Left lung (tissue), 10 donors: ENCODE data around the gene C14orf93. TPM values are rescaled to one million over a fixed set of nuclear protein-coding genes. Genes with fewer than 3 reads are reported as not detected.

Source experiments
- ATAC-seq: fragments of 200-7000 bp; cut with Tn5 transposase; one replicate; pipeline ENCODE4 v1.9.1; 2020; ENCODE audit warnings: moderate library complexity
- DNase-seq, 4 donors: peaks; one replicate each; pipeline ENCODE4 v3.0.0-alpha.2; 2013 to 2020
- H3K27ac ChIP-seq, 2 donors: fragments of 200-600 bp; sonication (generic) in 1 of 2; one replicate each; pipeline versions ENCODE4 v1.5.0 to v1.8.0; 2020 to 2021
- H3K27me3 ChIP-seq, 2 donors: fragments of 200-600 bp; sonication (generic) in 1 of 2; one replicate each; pipeline versions ENCODE4 v1.5.0 to v1.8.0; 2020 to 2021
- H3K36me3 ChIP-seq, 2 donors: fragments of 200-600 bp; sonication (generic) in 1 of 2; one replicate each; pipeline versions ENCODE4 v1.5.0 to v1.8.0; 2020 to 2021
- H3K4me1 ChIP-seq, 2 donors: fragments of 200-600 bp; one replicate each; pipeline ENCODE4 v1.8.0; 2021
- H3K4me3 ChIP-seq, 2 donors: fragments of 200-600 bp; sonication (generic) in 1 of 2; one replicate each; pipeline versions ENCODE4 v1.5.0 to v1.8.0; 2020 to 2021; ENCODE audit warnings: mild to moderate bottlenecking in 1 of 2
- H3K9me3 ChIP-seq, 2 donors: fragments of 200-600 bp; sonication (generic) in 1 of 2; one replicate each; pipeline versions ENCODE4 v1.5.0 to v1.8.0; 2020 to 2021
- intact Hi-C, 2 donors: fragments of 100-400 bp; cut with DNase I; formaldehyde crosslinking; loops; one replicate each; pipeline versions ENCODE4 v1.11.2 to v1.14.2; 2022
- polyA plus RNA-seq, 6 donors: library from polyadenylated mRNA; unstranded; fragments of 120-200 nt; gene quantifications; one replicate each; pipeline ENCODE4 v1.2.1, GENCODE V29; 2013; ENCODE audit not compliant: insufficient read length in 6 of 6
- total RNA-seq, 2 donors: library from RNA; stranded (reverse); fragmentation: NEBNext Ultra II Directional; extraction: Animal tissue kit (Norgen Biotek cat#: 25700); gene quantifications; one replicate each; pipeline ENCODE4 v1.2.1, GENCODE V29; 2021
- TF ChIP-seq, protein P1 (sequence below), 2 donors: fragments of 200-600 bp; sonication (generic) in 1 of 2; IDR thresholded peaks; one replicate each; pipeline versions ENCODE4 v1.5.0 to v1.8.0; 2021; ENCODE audit warnings: antibody characterized with exemption in 2 of 2
- donor health status: DM: no; HTN: yes; CAD: no.
- donor health status: DM: no; HTN: no; CAD: no.

C14orf93 gene
- total and polyA plus RNA-seq, 8 donors, result 8.3 to 24.0 (median 21.3) TPM

- no peaks in the 10 kb centered on the region for H3K9me3 ChIP-seq
- H3K27ac ChIP-seq, result no peak overlapping the region
- intact Hi-C loops, result no loop called here
- no peak for ATAC-seq
- H3K4me1 ChIP-seq, result peaks cover 0 to 23% of the 10 kb centered on the region in 2 donors
- H3K4me3 ChIP-seq, result no peak overlapping the region
- TF ChIP-seq, protein P1, sequence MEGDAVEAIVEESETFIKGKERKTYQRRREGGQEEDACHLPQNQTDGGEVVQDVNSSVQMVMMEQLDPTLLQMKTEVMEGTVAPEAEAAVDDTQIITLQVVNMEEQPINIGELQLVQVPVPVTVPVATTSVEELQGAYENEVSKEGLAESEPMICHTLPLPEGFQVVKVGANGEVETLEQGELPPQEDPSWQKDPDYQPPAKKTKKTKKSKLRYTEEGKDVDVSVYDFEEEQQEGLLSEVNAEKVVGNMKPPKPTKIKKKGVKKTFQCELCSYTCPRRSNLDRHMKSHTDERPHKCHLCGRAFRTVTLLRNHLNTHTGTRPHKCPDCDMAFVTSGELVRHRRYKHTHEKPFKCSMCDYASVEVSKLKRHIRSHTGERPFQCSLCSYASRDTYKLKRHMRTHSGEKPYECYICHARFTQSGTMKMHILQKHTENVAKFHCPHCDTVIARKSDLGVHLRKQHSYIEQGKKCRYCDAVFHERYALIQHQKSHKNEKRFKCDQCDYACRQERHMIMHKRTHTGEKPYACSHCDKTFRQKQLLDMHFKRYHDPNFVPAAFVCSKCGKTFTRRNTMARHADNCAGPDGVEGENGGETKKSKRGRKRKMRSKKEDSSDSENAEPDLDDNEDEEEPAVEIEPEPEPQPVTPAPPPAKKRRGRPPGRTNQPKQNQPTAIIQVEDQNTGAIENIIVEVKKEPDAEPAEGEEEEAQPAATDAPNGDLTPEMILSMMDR (IDR thresholded peaks at IDR 0.05), result no peak
- peaks cover 0 to 55% of the 10 kb centered on the region in 2 donors for H3K36me3 ChIP-seq
- no peaks in the 10 kb centered on the region for H3K27me3 ChIP-seq
- DNase-seq, result no peak
Measured at GRCh38 chr14:23024612-23025075, 14.7 kb upstream of the C14orf93 start.

DNA sequence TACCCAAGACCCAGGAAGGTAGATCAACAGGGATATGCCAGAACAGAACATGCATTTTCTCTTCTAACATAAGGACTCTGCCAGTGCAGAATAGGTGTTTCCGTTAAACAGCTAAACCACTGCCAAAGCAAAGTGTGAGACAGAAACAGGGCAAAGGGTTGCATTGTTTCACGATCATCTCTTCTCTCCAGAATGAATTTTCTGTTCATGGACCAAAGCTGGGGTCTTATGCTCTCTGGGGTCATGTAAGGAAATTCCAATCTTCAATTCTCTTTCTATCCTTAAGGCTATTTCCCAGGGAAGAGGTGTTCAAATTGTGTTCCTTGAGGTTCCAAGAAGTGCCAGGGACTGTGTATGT is 13.8 kb upstream of the C14orf93 start:
- DNase-seq (no peak), ATAC-seq (no peak)
- intact Hi-C loops, result no loop called here
- Histone ChIP-seq H3K4me1 (peaks cover 0 to 19% of the 10 kb centered on the region in 2 donors), H3K36me3 (peaks cover 0 to 46% of the 10 kb centered on the region in 2 donors), H3K4me3 (no peak overlapping the region), H3K27ac (no peak overlapping the region), H3K27me3 (no peaks in the 10 kb centered on the region), H3K9me3 (no peaks in the 10 kb centered on the region)
- TF ChIP-seq, protein P1 (IDR thresholded peaks at IDR 0.05), result no peak

GRCh38 chr14:23023022-23023794 is 13.3 kb upstream of the C14orf93 start:
- DNase-seq (no peak), ATAC-seq (no peak)
- no peaks in the 10 kb centered on the region for H3K9me3 ChIP-seq
- H3K27me3 ChIP-seq, result no peaks in the 10 kb centered on the region
- no peak overlapping the region for H3K4me3 ChIP-seq
- peaks cover 0 to 13% of the 10 kb centered on the region in 2 donors for H3K4me1 ChIP-seq
- TF ChIP-seq, protein P1 (IDR thresholded peaks at IDR 0.05), result no peak
- peaks cover 0 to 41% of the 10 kb centered on the region in 2 donors for H3K36me3 ChIP-seq
- H3K27ac ChIP-seq, result no peak overlapping the region
- intact Hi-C loops, result no loop called here

DNA sequence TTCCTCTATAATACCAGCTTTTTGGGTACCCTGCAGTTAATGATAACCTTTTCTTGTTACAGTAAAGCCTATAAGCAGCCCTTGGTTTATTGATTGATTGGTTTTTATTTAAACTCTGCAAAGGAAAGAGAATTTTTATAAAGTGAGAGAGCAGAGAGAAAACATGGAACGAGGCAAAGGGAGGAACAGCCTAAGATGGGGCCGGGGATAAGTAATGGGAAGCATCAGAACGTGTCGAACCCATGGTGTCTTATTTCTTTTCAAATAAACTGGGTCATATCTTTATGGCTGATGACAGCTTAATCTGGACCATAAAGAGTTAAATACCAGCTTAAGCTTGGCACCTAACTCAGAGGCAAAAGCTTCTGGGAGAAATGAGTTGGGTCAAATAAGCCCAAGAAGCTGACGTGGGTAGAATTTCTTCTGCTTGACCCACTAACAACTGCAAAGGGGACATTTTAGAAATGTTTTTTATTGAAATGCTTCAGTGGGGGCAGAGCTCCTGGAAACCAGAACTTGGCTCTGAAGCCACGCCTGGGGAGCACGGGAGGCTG is 12.0 kb upstream of the C14orf93 start:
- no peak overlapping the region for H3K4me3 ChIP-seq
- TF ChIP-seq, protein P1 (IDR thresholded peaks at IDR 0.05), result no peak
- peaks cover 0 to 11% of the 10 kb centered on the region in 2 donors for H3K4me1 ChIP-seq
- H3K36me3 ChIP-seq, result peaks cover 0 to 28% of the 10 kb centered on the region in 2 donors
- no peaks in the 10 kb centered on the region for H3K9me3 ChIP-seq
- ATAC-seq, result no peak
- intact Hi-C loops, result no loop called here
- DNase-seq, result no peak
- H3K27ac ChIP-seq, result no peak overlapping the region
- no peaks in the 10 kb centered on the region for H3K27me3 ChIP-seq

DNA sequence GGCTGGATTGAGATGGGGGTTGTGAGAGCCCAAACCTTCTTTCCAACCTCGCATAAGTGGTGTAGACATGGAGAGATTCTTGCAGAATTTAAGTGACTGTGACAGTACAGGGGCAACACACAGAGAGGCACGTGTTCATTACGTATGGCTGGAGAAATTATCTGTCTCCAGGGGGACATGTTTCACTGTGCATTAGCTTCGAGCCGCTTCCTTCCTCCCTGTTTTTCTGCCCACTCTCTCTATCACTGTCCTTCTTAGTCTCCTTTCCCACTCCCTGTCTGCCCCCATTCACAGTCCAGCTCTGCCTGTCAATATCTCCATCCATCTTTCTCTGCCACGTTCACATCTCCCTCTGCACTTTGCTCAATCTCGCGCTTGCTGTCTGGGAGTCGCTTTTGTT is 11.5 kb upstream of the C14orf93 start:
- peaks cover 0 to 23% of the 10 kb centered on the region in 2 donors for H3K36me3 ChIP-seq
- TF ChIP-seq, protein P1 (IDR thresholded peaks at IDR 0.05), result no peak
- H3K27me3 ChIP-seq, result no peaks in the 10 kb centered on the region
- no peak overlapping the region for H3K4me3 ChIP-seq
- H3K4me1 ChIP-seq, result peaks cover 0 to 11% of the 10 kb centered on the region in 2 donors
- ATAC-seq (no peak), DNase-seq (no peak)
- intact Hi-C loops, result no loop called here
- no peaks in the 10 kb centered on the region for H3K9me3 ChIP-seq
- H3K27ac ChIP-seq, result no peak overlapping the region
